CD4-positive, alpha-beta T cell treated with Interleukin-1 beta for 1 hour (primary cell): ENCODE measurements around the gene MYPOP.
"Not testable (repeated sequence)": the region's sequence is repeated elsewhere in the genome, so short reads cannot be mapped to it uniquely, and the experiment has no call there.

Source experiments
- DNase-seq, 2 donors: peaks; one replicate each; pipeline ENCODE4 v3.0.0-alpha.2; 2020 to 2022

The MYPOP gene

GRCh38 chr19:45882652-45883585, 19.5 kb downstream of the MYPOP start:
- DNase-seq = peak; percentile 83 to 86

DNA sequence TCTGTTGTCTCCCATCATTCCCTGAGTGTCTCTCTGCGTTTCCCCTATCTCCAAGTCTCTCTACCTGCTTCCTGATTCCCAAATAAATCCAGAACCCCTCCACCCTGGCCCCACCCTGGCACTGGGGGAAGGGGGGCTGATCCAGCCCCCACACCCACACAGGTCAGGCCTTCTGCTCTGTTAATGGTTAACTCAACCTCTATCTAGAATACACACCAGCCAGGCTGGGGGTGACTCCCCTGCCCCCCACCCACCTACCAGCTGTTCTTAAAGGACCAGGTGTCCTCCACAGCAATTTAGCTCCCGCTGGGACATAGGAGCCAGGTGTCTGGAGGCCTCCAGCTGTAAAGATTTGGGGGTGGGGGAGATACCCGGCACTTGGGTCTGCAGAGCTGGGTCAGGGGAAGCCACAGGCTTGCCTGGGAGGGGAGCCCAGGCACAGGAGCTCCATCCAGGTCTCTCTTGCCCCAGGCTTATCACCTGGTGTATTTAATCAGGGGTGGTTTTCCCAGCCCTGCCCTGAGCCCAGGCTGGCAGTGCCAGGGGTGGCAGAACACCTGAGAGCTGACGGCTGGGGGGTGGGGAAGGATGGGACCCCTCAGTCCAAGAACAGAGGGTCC, 20.4 kb downstream of the MYPOP start:
- DNase-seq = no peak

DNA sequence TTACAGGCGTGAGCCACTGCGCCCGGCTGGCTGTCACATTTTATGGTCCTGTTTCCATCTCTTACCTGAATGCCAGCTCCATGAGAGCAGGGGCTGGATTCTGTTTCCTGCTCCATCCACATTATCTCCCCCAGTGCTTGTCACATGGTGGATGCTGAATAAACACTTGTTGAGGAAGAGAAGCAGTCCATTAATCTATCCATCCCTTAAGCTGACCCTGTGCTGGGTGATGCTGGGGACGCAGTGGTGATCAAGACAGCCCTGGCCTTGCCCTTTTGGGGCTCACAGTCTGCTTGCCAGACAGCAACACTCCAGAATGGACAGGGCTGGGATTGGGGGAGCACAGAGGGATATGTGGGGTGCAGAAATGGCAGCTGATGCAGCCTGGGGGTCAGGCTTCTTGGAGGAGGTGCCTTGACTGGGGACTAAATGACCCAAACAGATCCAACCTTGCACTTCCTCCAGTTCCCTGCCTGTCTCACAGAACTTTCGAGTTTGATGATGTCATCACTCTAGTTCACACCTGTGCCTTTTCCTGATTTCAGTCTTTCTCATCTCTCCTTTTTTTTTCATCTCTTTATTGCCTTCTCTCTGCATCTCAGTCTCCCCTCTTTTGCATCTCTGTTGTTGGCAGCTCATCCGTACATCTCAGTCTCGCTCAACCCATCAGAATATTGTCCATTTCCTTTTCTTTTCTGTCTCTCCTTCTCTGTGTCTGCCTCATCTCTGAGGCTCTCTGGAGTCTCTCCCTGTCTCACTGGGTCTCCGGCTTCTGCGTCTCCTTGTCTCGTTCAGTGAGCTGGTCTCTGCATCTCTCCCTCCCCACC, 21.1 kb downstream of the MYPOP start:
- no peak for DNase-seq

DNA sequence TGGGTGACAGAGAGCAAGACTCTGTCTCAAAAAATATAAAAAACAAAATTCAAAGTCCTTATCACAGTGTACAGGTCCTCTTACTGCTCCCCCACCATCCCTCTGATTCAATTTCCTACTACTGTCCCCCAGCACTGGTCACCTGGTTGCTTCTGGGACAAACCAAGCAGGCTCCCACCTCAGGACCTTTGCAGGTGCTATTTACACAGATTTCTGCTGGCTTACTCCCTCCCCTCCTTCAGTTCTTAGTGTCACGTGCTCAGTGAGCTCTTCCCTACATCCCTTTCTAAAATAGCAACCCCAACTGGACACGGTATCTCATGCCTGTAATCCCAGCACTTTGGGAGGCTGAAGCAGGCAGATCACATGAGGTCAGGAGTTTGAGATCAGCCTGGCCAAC, 22.4 kb downstream of the MYPOP start:
- no peak for DNase-seq

- DNase-seq = no peak
These were observed 23.4 kb downstream of the MYPOP start for GRCh38 chr19:45879055-45879454.

DNA sequence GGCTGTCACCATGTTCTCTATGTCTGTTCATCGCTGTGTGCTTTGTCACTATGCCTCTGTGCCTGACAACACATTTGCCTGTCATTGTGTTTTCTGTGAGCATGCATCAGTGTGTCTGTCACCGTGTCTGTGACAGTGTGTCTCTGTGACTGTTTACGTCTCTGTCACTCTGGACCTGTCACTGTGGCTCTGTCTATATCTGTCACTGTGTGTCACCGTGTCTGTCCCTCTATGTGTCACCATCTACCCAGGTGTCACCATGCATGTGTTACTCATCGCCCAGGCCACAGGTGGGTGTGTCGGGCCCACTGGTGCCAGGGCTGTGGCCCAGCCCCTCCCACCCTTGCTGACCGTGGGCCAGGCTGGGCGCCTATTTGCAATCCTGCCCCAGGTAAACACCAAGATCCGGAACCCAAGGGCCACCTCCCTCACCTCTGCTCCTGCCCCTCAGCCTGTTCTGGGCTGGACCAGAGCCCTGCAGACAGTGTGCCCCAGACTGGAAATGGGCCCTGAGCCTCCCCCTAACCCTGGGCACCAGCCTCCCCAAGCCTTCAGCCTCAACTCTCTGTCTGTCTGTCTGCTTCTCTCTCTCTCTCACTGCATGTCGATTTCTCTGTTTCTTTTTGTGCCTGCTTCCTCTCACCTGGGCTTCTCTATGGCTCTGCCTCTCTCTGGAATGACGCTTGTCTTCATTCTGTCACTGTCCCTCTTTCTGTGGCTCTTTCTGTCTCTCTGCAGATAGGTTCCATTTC, 24.2 kb downstream of the MYPOP start:
- DNase-seq = no peak

DNA sequence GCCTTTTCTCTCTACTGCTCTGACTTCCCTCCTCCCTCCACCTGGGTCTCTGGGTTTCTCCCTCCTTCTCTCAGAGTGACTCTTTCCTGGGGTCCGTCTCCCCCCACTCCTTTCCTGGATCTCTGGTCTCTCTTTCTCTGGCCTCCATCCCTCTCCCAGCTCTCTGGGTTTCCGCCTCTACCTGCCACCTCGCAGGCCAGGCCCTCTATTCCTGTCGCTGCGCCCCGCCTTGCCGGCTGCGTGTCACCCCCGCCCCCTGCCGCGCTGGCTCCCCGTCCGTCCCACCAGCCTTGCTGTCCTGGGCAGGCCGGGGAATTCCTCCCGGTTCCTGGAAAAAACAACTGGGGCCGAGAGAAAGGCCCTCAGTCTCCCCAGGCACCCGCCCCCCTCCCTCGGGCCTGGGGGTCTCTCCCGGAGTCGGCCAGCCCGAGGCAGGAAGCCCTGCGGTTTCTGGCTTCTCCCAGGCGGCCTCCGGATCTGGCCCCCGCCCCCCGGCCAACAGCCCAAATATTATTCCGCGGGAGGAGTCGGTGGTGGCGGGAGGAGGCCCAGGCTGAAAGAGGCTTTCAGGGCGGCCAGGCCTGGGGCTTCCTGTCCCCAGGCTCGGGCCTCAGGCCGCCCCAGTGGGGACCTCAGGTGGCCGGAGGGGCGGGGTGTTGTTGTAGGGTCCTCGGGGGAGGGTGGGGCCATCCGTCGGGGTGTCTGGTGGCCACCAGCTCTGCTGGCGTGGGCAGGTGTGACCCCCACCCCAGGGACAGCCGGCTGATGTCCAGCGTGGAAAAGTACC, 25.8 kb downstream of the MYPOP start:
- DNase-seq = no peak

GRCh38 chr19:45876161-45876410, 26.3 kb downstream of the MYPOP start:
- DNase-seq = no peak

GRCh38 chr19:45874620-45874966, 27.8 kb downstream of the MYPOP start:
- no peak for DNase-seq

DNA sequence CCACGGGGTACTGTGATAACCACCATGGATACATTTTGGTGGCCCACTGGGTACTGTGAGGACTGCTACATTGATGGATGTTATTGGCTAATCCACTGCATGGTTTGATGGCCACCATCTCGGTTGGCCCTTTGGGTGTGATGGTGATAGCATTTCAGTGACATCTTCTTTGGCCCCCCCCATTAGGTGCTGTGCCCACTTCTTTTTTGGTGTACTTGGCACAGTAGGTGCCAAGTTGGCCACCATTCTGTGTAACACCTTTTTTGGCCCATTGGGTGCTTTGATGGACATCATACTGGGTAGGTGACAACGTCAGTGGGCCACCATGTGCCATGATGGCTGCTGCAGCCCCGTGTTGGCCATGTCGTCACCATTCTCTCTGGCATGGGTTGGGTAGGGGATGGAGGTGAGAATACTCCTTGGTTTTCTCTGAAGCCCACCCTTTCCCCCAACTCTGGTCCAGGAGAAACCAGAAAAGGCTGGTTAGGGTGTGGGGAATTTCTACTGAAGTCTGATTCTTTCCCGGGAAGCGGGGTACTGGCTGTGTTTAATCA, 29.1 kb downstream of the MYPOP start:
- no peak for DNase-seq

GRCh38 chr19:45872095-45872919, 30.1 kb downstream of the MYPOP start:
- DNase-seq = no peak

DNA sequence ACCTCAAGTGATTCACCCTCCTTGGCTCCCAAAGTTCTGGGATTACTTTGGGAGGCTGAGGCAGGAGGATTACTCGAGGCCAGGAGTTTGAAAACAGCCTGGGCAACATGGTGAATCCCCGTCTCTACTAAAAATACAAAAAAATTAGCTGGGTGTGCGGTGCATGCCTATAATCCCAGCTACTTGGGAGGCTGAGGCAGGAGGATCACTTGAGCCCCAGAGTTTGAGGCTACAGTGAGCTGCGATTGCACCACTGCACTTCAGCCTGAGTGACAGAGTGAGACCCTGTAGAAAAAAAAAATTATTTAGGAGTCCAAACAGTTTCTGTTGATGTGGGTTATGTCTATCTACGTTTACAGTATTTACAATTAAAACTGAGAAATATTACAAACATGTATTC, 31.6 kb downstream of the MYPOP start:
- no peak for DNase-seq

GRCh38 chr19:45867241-45867640, 35.2 kb downstream of the MYPOP start:
- DNase-seq = not testable (repeated sequence)

GRCh38 chr19:45866400-45867176, 35.8 kb downstream of the MYPOP start:
- DNase-seq = no peak

- no peak for DNase-seq
These were observed 37.0 kb downstream of the MYPOP start for GRCh38 chr19:45865269-45865948.

DNA sequence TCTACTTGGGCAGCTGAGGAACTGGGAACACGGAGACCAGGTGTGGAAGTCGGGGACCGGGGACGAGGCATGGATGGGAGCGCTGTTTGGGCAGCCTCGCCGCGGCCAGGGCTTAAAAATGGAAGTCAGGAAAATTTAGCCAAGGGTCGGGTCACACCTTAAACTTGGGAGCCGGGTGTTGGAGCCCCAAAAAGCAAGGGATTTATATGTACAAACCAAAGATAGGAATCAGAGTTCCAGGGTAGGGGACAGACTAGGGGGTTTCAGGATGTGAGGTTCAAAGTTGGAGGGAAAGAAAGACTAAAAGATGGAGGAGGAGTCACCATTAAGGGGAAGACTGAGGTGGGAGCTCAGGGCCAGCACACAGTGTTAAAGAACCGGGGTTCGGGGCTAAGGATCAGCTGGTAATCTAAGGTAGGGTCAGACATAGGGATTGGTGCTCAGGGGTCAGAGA, 37.8 kb downstream of the MYPOP start:
- DNase-seq = no peak

- DNase-seq = peak; percentile 66 to 67
These were observed 38.4 kb downstream of the MYPOP start, which contains the start of gene FOXA3 for GRCh38 chr19:45863840-45864628. TSS of gene FOXA3 (plus strand) at chr19:45864326. CDS start at chr19:45864457, 131 bp downstream.

DNA sequence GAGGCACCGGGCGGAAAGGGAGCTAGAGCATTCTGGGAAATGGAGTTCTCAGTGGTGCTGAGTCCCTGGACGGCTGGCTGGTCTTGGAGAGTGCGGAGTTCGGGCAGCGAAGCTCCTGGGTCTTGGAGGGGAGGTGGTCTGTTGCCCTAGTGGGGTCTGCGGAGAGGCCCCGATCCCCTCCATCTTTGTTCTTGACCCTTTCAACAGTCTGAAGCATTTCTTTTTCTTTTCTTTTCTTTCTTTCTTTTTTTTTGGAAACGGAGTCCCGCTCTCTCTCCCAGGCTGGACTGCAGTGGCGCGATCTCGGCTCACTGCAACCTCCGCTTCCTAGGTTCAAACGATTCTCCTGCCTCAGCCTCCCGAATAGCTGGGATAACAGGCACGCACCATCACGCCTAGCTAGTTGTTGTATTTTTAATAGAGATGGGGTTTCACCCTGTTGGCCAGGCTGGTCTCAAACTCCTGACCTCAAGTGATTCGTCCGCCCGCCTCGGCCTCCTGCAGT, 39.0 kb downstream of the MYPOP start:
- no peak for DNase-seq
